ENCODE data around the gene RHOXF1.
"Not testable (repeated sequence)": the region's sequence is repeated elsewhere in the genome, so short reads cannot be mapped to it uniquely, and the experiment has no call there.

RHOXF1 gene

DNA sequence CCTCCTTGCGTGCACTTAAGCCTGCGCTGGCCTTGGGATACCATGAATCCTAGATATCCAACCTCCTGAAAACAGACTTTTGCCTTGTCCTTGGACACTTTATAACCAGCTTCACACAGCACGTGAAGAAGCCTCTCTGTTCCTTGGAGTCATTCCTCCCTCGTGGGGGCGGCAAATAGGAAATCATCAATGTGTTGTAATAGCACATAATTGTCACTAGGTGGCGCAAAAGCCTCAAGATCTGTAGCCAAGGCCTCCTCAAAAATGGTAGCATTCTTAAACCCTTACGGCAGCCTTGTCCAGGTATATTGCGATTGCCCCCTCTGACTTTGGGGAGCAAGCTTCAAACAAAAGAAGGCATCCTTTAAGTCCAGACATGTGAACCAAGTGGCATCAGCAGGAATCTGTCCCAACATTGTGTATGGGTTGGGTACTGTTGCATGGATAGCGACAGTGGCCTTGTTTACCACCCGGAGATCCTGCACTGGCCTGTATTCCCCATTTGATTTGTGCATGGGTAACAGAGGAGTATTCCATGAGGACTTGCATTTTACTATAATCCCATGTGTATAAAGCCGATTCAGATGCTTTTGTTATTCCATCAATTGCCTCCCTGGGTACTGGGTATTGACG lies 30.0 kb downstream of the RHOXF1 start:
- DNase-seq = not testable (repeated sequence)

GRCh38 chrX:120077590-120077989 lies 38.1 kb downstream of the RHOXF1 start, which contains the start of gene RHOXF2B:
Gene RHOXF2B (minus strand): TSS chrX:120077690. CDS start chrX:120077552, 138 bp downstream.
- DNase-seq = not testable (repeated sequence)

- DNase-seq = not testable (repeated sequence)
Observed at GRCh38 chrX:120066169-120066568, 49.5 kb downstream of the RHOXF1 start.
